Activated T-helper 17 cell treated with anti-CD3 and anti-CD28 coated beads, Interleukin-2, amount 50 U/mL, for 72 hours (primary cell): ENCODE data around the gene OR2F1. TPM values are rescaled to one million over a fixed set of nuclear protein-coding genes. Genes with fewer than 3 reads are reported as not detected.
A peak's percentile ranks its signal among the peaks of the same experiment; 100 is the strongest.

ENCODE experiments used
- ATAC-seq: fragments of 150-1000 bp; cut with Tn5 transposase; replicated peaks from 2 replicates; pipeline ENCODE4 v1.10.0; 2021; ENCODE audit warnings: mild to moderate bottlenecking, moderate library complexity
- H3K27ac Mint-ChIP-seq: one replicate; pipeline ENCODE4 v1.8.0; 2022; ENCODE audit warnings: mixed read lengths
- H3K27me3 Mint-ChIP-seq: one replicate; pipeline ENCODE4 v1.8.0; 2022; ENCODE audit warnings: mixed read lengths
- H3K36me3 Mint-ChIP-seq: one replicate; pipeline ENCODE4 v1.8.0; 2022; ENCODE audit warnings: low read depth, mild to moderate bottlenecking, mixed read lengths
- H3K4me1 Mint-ChIP-seq: one replicate; pipeline ENCODE4 v1.8.0; 2022; ENCODE audit warnings: mixed read lengths
- H3K4me3 Mint-ChIP-seq: one replicate; pipeline ENCODE4 v1.8.0; 2022; ENCODE audit warnings: mild to moderate bottlenecking, mixed read lengths
- H3K9me3 Mint-ChIP-seq: one replicate; pipeline ENCODE4 v1.8.0; 2022; ENCODE audit warnings: mixed read lengths
- total RNA-seq, 2 donors: library from RNA; stranded (reverse); gene quantifications; one replicate each; pipeline ENCODE4 v1.2.3, GENCODE V29; 2022

The OR2F1 gene
- total RNA-seq, 2 donors from 2014 or later: not detected

DNA sequence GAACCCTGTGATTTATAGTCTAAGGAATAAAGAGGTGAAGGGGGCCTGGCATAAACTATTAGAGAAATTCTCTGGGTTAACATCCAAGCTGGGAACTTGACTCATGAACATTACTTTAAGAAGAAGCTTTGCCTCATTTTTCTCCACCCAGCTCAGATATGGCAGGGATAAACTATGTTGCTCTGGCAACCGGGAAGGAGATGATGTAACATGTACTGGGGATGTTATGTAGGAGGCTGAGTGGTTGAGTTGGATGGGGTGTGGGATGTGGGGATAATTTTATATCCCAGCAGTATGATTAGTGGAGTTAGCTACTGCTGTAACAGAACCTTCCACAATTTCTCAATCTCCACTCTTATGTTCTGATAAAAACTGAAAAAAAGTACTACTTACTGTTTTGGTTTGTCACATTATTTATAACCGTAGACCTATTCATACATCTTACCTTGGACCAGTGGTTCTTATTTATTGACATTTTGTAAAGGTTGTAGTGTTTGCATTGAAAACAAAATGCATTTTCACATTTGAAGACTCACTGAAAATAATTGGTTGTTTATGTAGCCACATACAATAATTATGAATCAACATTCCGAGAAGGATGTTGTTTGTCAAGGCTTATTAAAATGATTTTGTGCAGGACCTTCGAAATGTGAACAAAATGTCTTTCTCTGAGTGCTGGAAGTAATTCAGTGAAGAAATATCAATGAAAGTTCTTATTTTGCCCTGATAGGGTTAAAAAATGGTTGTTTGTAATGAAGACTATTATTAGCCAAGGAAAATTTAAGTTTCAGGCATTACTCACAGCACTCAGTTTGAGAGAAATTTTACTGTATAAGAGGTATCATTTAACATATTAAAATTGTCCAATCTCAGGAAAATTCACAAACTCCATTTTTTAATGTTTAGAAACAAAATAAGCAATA lies 18.3 kb upstream of the OR2F1 start:
- Mint-ChIP-seq H3K36me3 (no peaks in the 10 kb centered on the region), H3K4me1 (no peaks in the 10 kb centered on the region), H3K9me3 (no peaks in the 10 kb centered on the region), H3K27me3 (peaks cover 5% of the 10 kb centered on the region), H3K4me3 (no peak overlapping the region), H3K27ac (no peak overlapping the region)
- no peak for ATAC-seq

DNA sequence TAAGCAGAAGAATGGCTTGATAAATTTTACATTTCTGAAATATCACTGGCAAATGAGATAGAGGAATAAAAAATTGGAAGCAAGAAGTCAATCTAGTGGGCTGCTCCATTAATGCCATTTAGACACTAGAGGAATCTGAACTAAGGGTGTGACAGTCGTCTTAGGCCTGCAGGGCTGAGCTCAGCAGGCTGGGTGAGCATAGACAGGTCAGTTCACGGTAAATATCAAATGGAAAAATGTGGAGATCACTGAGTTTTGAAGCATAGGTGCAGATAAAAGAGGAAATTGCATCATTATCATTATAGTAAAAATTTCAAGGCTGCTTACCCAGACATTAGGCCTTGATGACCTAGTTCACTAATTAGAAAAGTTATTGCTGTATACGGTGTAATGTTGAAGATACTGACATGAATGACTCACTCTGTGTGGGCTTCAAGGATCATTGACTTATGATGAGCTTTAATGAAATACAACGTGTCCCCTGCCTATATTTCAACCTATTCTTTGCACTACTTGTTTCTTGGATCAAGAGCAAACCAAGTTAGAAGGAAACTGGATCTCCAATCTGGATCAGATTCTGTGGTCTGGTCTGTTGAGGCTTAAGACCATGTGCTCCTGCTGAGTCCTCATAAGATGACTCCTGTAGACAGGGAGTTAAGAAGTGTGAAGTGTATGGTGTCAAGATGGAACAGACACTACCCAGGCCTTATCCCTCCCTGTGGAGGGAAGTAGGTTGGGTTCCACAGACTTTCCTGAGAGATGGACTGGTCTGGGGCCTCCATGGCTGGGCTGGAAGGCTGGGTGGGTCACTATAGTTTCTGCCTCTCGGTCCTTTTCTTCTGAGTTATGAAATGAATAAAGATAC lies 16.0 kb upstream of the OR2F1 start:
- Mint-ChIP-seq H3K4me3 (no peak overlapping the region), H3K9me3 (no peaks in the 10 kb centered on the region), H3K36me3 (no peaks in the 10 kb centered on the region), H3K4me1 (no peaks in the 10 kb centered on the region), H3K27me3 (peaks cover 8% of the 10 kb centered on the region), H3K27ac (no peak overlapping the region)
- no peak for ATAC-seq

DNA sequence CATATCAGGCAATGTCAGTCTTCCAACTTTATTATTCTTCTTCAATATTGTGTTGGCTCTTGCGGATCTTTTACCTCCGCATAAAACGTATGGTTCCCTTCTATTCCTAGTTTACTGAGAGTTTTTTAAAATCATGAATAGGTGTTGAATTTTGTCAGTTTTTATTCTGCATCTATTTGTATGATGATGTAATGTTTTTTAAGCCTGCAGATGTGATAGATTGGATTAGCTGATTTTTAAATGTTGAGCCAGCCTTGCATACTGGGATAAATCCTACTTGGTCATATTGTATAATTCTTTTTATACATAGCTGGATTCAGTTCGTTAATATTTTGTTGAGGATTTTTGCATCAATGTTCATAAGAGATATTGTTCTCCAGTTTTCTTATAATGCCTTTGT lies 9.2 kb upstream of the OR2F1 start:
- Mint-ChIP-seq H3K27me3 (peaks cover 28% of the 10 kb centered on the region), H3K36me3 (no peaks in the 10 kb centered on the region), H3K27ac (no peak overlapping the region), H3K4me3 (no peak overlapping the region), H3K9me3 (no peaks in the 10 kb centered on the region), H3K4me1 (no peaks in the 10 kb centered on the region)
- ATAC-seq: no peak

DNA sequence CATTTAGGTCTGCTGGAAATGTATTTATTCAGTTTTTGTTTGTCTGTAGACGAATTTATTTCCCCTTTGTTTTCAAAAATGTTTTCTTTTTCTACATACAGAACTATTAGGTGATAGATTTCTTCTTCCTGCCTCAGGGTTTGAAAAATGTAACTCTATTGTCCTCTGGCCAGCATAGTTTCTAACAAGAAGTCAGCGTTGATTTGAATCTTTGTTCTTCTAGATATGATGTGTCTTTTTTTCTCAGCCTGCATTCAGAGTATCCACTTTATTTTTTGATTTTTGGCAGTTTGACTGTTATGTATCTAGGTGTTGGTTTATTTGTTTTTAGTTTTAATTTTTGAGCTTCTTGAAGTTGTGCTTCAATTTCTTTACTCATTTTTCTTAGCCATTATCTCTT lies 7.5 kb upstream of the OR2F1 start:
- Mint-ChIP-seq H3K9me3 (no peaks in the 10 kb centered on the region), H3K4me3 (no peak overlapping the region), H3K4me1 (no peaks in the 10 kb centered on the region), H3K27me3 (peaks cover 24% of the 10 kb centered on the region), H3K36me3 (no peaks in the 10 kb centered on the region), H3K27ac (no peak overlapping the region)
- no peak for ATAC-seq

DNA sequence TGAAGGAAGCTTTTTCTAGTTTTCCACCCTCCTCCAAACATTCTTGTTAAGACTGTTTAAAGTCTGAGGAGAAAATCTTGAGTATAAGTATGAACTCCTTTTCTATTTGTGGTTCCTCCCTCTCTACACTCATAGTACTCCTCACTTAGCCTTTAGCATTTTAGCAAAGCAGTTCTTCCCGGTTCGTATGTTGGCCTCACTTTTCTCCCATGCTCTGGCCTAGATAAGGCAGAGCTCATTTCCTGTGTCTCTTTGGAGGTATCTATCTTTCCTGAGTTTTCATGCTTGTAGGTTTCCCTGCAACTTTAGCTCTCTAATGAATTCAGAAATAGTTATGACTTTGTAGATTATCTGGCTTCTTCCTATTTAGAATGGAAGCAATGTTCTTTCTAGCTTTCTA lies 5.9 kb upstream of the OR2F1 start:
- Mint-ChIP-seq H3K9me3 (no peaks in the 10 kb centered on the region), H3K36me3 (no peaks in the 10 kb centered on the region)

DNA sequence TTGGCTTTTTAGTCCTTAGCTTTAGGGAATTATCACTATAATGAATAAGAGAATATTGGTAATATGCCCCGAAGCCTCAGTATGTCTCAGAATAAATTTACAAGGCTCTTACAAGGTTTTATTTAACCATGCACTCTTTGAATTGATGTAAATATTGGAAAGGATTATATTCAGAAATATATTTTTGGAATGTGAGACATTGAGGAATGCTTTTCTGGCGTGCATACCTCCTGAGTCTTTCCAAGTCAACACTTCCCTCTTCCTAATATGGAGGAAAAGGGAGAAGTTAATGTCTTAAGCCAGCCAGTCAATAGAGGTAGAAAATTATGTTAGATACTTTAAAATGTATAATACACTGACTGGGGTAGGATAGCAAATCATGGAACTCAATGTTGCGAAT lies 1.2 kb upstream of the OR2F1 start:
- H3K4me1 Mint-ChIP-seq: no peaks in the 10 kb centered on the region
- peaks cover 31% of the 10 kb centered on the region for H3K27me3 Mint-ChIP-seq
- no peaks in the 10 kb centered on the region for H3K36me3 Mint-ChIP-seq
- H3K4me3 Mint-ChIP-seq: no peak overlapping the region
- H3K27ac Mint-ChIP-seq: no peak overlapping the region
- no peaks in the 10 kb centered on the region for H3K9me3 Mint-ChIP-seq
- no peak for ATAC-seq

More for the DNA sequence above, 5.9 kb upstream of the OR2F1 start:
- H3K27me3 Mint-ChIP-seq: peaks cover 27% of the 10 kb centered on the region
- H3K27ac Mint-ChIP-seq: no peak overlapping the region
- no peak for ATAC-seq
- no peak overlapping the region for H3K4me3 Mint-ChIP-seq
- no peaks in the 10 kb centered on the region for H3K4me1 Mint-ChIP-seq

DNA sequence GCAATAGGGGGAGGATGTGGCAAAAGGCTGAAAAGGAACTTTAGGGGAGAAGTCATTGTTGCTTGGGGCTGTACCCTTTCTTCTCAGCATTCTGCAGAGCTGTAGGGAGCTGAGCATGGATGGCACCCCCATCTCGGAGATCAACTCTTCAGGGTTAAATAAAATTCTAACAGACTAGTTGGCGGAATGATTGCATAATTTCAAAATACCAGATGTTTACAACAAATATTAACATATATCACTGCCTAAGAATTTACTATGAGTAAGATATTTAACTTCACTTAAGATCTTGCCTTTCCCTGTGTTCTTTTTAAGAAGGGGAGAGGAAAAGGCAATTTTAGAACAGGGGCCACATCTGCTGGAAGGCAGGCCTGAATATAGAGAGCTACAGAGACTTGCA lies 509 bp upstream of the OR2F1 start:
- no peaks in the 10 kb centered on the region for H3K9me3 Mint-ChIP-seq
- H3K4me3 Mint-ChIP-seq: no peak overlapping the region
- no peak for ATAC-seq
- H3K36me3 Mint-ChIP-seq: no peaks in the 10 kb centered on the region
- H3K27ac Mint-ChIP-seq: no peak overlapping the region
- H3K27me3 Mint-ChIP-seq: peaks cover 29% of the 10 kb centered on the region
- no peaks in the 10 kb centered on the region for H3K4me1 Mint-ChIP-seq

DNA sequence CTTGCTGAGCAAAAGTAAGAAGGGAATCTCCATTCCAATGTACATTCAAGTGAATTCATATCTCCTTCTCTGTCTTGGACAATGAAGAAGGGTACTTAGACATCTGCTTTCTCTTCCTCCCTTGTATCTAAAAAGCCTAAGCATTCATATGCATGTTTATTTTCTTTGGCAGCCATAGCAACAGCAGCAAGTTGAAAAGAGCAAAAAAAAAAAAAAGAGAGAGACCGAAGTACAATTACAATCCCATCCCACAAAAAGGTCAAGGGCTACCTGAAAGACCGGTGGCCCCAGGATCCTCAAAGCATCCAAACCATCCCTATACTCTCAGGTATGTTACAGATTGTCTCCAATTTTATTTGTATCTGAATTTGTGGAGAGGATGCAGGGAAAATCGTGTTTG lies 4.1 kb downstream of the OR2F1 start:
- Mint-ChIP-seq H3K27ac (no peak overlapping the region), H3K36me3 (no peaks in the 10 kb centered on the region), H3K27me3 (peaks cover 31% of the 10 kb centered on the region), H3K4me3 (no peak overlapping the region), H3K9me3 (no peaks in the 10 kb centered on the region), H3K4me1 (no peaks in the 10 kb centered on the region)
- ATAC-seq: no peak

DNA sequence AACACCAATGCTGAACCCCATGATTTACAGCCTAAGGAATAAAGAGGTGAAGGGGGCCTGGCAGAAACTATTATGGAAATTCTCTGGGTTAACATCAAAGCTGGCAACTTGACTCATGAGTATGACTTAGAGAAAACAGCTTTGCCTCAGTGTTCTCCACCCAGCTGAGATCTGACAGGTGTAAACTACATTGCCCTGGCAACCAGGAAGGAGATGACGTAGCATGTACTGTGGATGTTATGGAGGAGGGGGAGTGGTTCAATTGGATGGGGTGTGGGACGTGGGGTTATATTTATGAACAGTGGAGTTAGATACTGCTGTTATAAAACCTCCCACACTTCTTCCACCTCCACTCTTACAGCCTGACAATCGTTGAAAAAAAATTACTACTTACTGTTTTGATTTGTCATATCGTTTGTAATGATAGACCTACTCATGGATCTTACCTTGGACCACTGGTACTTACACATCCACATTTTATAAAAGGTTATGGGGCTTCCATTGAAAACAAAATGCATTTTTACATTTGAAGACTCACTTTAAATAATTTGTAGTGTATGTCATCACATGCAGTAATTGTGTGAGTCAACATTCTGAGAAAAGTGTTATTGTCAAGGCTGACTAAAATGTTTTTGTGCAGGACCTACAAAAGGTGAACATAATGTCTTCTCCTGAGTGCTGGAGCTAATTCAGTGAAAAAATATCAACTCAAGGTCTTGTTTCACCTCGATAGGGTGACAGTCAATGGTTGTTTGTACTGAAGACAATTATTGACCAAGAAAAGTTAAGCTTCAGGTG lies 6.4 kb downstream of the OR2F1 start:
- Mint-ChIP-seq H3K4me3 (no peak overlapping the region), H3K36me3 (no peaks in the 10 kb centered on the region), H3K4me1 (no peaks in the 10 kb centered on the region), H3K27ac (no peak overlapping the region), H3K9me3 (no peaks in the 10 kb centered on the region), H3K27me3 (peaks cover 28% of the 10 kb centered on the region)
- peak; percentile 72 for ATAC-seq

DNA sequence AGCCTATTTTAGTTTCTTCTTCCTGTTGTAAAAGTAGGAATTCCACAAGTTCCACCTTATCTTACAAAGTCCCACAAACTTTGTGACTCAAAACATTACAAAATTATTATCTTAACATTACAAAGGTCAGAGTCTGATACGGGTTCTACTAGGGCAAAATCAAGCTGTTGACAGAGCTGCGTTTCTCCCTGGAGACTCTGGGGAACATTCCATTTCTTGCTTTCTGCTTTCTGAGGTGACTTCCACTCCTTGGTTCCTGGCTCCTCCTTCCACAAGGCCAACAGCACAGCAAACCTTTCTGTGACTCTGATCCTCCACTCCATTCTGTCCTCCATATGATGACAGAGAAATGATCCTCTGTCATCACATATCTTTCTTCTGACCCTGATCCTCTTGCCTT lies 10.6 kb downstream of the OR2F1 start:
- Mint-ChIP-seq H3K36me3 (no peaks in the 10 kb centered on the region), H3K27ac (no peak overlapping the region), H3K4me1 (no peaks in the 10 kb centered on the region), H3K9me3 (peaks cover 3% of the 10 kb centered on the region), H3K4me3 (no peak overlapping the region), H3K27me3 (peaks cover 21% of the 10 kb centered on the region)
- ATAC-seq: no peak

DNA sequence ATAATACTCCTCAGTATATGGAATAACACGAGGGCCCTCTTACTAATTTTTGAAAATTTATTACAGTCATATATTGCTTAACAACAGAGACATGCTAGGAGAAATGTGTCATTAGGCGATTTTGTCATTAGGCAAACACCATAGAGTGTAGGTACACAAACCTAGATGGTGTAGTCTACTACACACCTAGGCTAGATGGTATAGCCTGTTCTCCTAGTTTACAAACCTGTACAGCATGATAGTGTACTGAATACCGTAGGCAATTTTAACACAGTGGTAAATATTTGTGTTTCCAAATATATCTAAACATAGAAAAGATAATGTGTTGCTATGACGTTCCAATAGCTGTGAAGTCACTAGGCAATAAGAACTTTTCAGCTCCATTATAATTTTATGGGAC lies 12.8 kb downstream of the OR2F1 start:
- Mint-ChIP-seq H3K36me3 (no peaks in the 10 kb centered on the region), H3K4me3 (no peak overlapping the region), H3K9me3 (peaks cover 3% of the 10 kb centered on the region), H3K27ac (no peak overlapping the region), H3K27me3 (peaks cover 21% of the 10 kb centered on the region), H3K4me1 (no peaks in the 10 kb centered on the region)
- ATAC-seq: no peak

DNA sequence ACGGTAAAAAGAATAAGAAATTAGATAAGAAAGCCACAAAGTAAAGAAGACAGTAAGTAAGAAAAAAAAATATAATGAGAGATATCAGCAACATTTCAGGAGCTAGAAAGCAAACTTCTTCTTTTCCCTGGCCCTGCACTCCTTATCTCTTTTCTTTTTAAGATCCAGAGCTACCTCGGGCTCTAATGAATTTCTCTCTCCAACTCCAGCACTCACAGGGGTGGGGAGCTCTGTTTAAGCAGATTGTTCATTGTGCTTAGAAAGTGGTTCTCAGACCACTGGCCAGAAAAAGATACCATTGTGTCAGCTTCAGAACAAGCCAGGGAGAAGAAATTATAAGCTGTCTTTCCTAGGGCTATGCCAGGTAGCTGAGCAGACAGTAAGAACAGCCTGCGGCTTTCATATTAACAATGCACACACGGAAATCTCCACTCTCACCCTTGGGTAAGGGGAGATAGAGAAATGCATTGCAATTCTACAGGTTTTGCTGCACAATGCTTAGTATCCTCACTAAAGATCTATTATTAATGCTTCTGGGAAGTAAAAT lies 19.3 kb downstream of the OR2F1 start:
- Mint-ChIP-seq H3K4me1 (no peaks in the 10 kb centered on the region), H3K9me3 (no peaks in the 10 kb centered on the region)
- ATAC-seq: no peak

DNA sequence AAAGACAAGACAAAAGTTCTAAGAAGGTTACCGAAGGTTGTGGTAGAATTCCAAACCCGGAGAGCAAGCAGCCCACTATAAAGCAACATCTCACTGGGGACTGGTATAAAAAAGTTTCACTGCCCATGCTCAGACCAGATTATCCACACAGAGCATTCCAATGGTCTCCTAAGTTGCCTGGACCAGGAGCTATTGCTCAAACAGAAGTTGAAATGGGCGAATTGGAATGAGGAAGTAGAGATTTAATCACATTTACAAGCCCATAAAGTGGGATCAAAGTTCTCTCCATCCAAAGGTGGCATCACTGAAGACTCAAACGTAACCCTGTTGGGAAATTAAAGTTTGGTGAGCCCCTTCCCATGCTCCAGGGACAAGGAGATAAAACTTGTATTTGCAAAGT lies 19.8 kb downstream of the OR2F1 start:
- H3K27me3 Mint-ChIP-seq: peaks cover 29% of the 10 kb centered on the region
- H3K9me3 Mint-ChIP-seq: no peaks in the 10 kb centered on the region
- no peak overlapping the region for H3K4me3 Mint-ChIP-seq
- no peaks in the 10 kb centered on the region for H3K36me3 Mint-ChIP-seq
- H3K4me1 Mint-ChIP-seq: no peaks in the 10 kb centered on the region
- no peak overlapping the region for H3K27ac Mint-ChIP-seq
- no peak for ATAC-seq

More for the DNA sequence above, 19.3 kb downstream of the OR2F1 start:
- no peak overlapping the region for H3K4me3 Mint-ChIP-seq
- H3K27me3 Mint-ChIP-seq: peaks cover 29% of the 10 kb centered on the region
- no peak overlapping the region for H3K27ac Mint-ChIP-seq
- no peaks in the 10 kb centered on the region for H3K36me3 Mint-ChIP-seq

DNA sequence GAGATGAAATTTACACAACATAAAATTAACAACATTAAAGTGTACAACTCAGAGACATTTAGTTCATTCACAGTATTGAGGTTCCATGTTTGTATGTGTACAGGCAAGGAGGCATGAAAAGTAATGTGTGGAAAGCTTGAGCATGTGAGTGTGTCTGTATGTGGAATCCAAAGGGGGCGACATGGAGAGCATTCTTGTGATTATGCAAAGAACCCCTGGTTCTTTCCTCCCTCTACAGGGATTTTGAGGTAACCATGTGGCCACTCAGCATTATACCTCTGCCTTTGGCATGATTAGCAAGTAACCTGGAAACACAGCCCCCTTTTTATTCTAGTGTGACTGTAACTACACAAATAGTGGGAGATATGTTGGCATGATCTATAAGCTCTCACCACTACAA lies 21.0 kb downstream of the OR2F1 start:
- H3K27ac Mint-ChIP-seq: no peak overlapping the region
- no peak for ATAC-seq
- no peaks in the 10 kb centered on the region for H3K4me1 Mint-ChIP-seq

More for the DNA sequence above, 21.0 kb downstream of the OR2F1 start:
- no peak overlapping the region for H3K4me3 Mint-ChIP-seq
- H3K36me3 Mint-ChIP-seq: no peaks in the 10 kb centered on the region
- no peaks in the 10 kb centered on the region for H3K9me3 Mint-ChIP-seq
- H3K27me3 Mint-ChIP-seq: peaks cover 25% of the 10 kb centered on the region
